Activated CD4-positive, alpha-beta memory T cell treated with anti-CD3 and anti-CD28 coated beads, Interleukin-2, amount 10 ng/mL, durations not matched to agents 7 days and 5 days (primary cell): Measurements from ENCODE around the gene KLB. TPM values are rescaled to one million over a fixed set of nuclear protein-coding genes. Genes with fewer than 3 reads are reported as not detected.

Experiments used
- CTCF ChIA-PET: fragments of 350-600 bp; sonication (Branson Sonifier 250); formaldehyde crosslinking; loops from one replicate; lab custom pipeline; 2021; ENCODE audit warnings: antibody characterized with exemption, inconsistent platforms; lab: Charles Lee
- POLR2A ChIA-PET: fragments of 350-600 bp; sonication (Branson Sonifier 250); formaldehyde crosslinking; loops from one replicate; lab custom pipeline; 2021; ENCODE audit warnings: antibody characterized with exemption; lab: Charles Lee
- DNase-seq: peaks from one replicate; pipeline ENCODE4 v3.0.0-alpha.2; 2020
- H3K27ac Mint-ChIP-seq: one replicate; pipeline ENCODE4 v1.8.0; 2021; ENCODE audit warnings: mild to moderate bottlenecking, mixed read lengths
- H3K27me3 Mint-ChIP-seq: one replicate; pipeline ENCODE4 v1.8.0; 2021; ENCODE audit warnings: mixed read lengths
- H3K36me3 Mint-ChIP-seq: one replicate; pipeline ENCODE4 v1.8.0; 2021; ENCODE audit warnings: low read depth, mixed read lengths
- H3K4me1 Mint-ChIP-seq: one replicate; pipeline ENCODE4 v1.8.0; 2021; ENCODE audit warnings: mixed read lengths
- H3K4me3 Mint-ChIP-seq: one replicate; pipeline ENCODE4 v1.8.0; 2021; ENCODE audit warnings: mild to moderate bottlenecking, mixed read lengths
- H3K9me3 Mint-ChIP-seq: one replicate; pipeline ENCODE4 v1.8.0; 2021; ENCODE audit warnings: mixed read lengths
- total RNA-seq, 2 experiments: library from RNA; stranded (reverse); gene quantifications; one replicate each; pipeline ENCODE4 v1.2.3, GENCODE V29; 2021

Gene KLB
- total RNA-seq, 2 experiments from 2014 or later: not detected

DNA sequence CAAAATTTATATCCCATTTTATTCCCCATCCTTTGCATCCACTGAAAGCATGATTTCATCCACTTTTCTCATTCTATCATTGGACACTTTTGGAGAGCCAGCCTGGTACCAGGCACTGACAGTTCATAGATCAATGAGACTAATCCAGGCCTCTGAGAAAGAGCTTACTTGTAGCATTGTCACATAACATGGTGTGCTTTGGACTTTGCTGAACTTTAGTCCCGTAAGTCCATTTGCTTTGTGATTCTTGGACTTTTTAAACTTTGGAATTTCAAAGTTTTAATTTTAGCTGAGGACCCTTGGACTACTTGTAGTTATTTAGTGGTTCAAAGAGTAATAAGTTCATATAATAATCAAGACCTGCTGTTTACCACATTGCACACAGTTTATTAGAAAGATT lies 63.7 kb downstream of the KLB start:
- CTCF ChIA-PET: interaction anchor here (2.1 to 2.3 kb wide), 2 partner anchors 11 to 505 kb away, joined by 11 to 28 read pairs; partner anchors contain the start of genes LIAS and RPL9
- Mint-ChIP-seq H3K36me3 (peaks cover 14% of the 10 kb centered on the region), H3K27ac (no peak overlapping the region), H3K9me3 (no peaks in the 10 kb centered on the region), H3K4me1 (peaks cover 6% of the 10 kb centered on the region), H3K27me3 (no peaks in the 10 kb centered on the region), H3K4me3 (no peak overlapping the region)
- POLR2A ChIA-PET: interaction anchor here (3.8 kb wide), 1 partner anchor 11 kb away, joined by 24 read pairs; the partner anchor contains the start of genes LIAS and RPL9
- DNase-seq: no peak

DNA sequence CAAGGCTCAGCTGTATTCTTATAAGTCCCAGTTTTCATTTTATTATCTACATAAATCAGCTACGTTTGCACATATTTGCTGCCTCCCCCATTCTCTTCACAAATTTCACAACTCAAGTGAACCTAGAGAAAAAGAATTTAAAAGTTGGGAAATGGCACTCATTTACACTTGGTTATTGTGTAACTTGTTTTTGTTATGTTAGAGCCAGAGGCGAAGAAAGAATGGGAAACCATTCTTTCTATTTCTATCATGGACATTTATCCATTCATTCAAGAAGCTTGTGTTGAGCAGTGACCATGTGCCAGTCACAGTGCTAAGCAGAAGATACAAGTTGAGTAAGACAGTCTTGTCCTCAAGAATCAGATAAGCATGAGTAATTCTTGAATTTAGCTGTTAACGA lies 65.7 kb downstream of the KLB start:
- Mint-ChIP-seq H3K27ac (no peak overlapping the region), H3K27me3 (no peaks in the 10 kb centered on the region), H3K4me3 (no peak overlapping the region), H3K4me1 (peaks cover 6% of the 10 kb centered on the region), H3K9me3 (no peaks in the 10 kb centered on the region), H3K36me3 (peaks cover 12% of the 10 kb centered on the region)
- DNase-seq: no peak
- ChIA-PET POLR2A (no interaction called here), CTCF (no interaction called here)

DNA sequence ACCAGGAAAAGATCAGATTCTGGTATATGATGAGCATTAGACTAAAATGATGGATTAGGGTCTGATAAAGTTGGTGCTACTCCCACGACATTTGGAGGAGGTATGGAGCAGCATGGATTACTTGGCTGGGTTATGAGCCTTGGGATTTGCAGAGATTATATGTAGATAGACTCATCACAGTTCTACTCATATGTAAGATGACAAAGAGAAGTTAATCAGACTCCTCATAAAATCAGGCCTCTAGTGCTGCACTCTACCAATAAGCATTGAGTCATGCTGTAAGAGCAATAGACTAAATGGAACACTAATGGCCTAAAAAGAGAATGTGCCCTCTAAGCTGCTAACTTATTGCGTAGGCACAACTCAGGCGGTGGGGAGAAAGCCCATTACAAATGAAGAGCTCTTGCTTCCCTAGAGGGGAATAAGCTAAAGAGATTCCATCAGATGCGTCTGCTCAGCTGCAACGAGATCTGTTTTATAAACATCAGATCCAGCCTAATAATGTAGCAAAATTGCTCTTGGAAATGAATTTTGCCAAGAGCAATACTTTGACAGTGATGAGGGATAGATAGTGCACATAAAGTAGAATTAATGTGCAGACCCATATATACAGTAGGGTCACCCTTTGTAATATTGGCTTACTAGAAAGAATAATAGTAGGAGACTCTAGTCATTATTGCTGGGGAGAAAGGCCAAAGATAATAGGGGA lies 69.6 kb downstream of the KLB start:
- ChIA-PET POLR2A (no interaction called here), CTCF (no interaction called here)
- H3K36me3 Mint-ChIP-seq: peaks cover 4% of the 10 kb centered on the region
- H3K27ac Mint-ChIP-seq: no peak overlapping the region
- no peak for DNase-seq
- no peaks in the 10 kb centered on the region for H3K9me3 Mint-ChIP-seq
- H3K4me3 Mint-ChIP-seq: no peak overlapping the region
- H3K27me3 Mint-ChIP-seq: no peaks in the 10 kb centered on the region
- no peaks in the 10 kb centered on the region for H3K4me1 Mint-ChIP-seq

DNA sequence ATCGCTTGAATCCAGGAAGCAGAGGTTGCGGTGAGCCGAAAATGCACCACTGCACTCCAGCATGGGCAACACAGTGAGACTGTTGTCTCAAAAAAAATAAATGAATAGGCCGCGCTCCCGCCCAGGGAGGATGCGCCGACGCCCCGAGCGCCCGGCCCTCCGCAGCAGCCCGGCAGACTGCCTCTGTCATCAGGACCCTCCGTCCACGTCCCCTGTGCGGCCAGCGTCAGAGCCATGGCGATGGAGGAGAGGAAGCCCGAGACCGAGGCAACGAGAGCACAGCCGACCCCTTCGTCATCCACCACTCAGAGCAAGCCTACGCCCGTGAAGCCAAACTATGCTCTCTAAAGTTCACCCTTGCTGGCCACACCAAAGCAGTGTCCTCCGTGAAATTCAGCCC lies 73.5 kb downstream of the KLB start:
- POLR2A ChIA-PET: interaction anchor here (1.2 kb wide), 1 partner anchor 11 kb away, joined by 3 read pairs; no protein-coding TSS in a partner anchor
- Mint-ChIP-seq H3K9me3 (no peaks in the 10 kb centered on the region), H3K4me3 (no peak overlapping the region), H3K27ac (no peak overlapping the region), H3K36me3 (no peaks in the 10 kb centered on the region), H3K4me1 (no peaks in the 10 kb centered on the region), H3K27me3 (no peaks in the 10 kb centered on the region)
- DNase-seq: no peak
- CTCF ChIA-PET: interaction anchor here (1.7 kb wide), 1 partner anchor 11 kb away, joined by 7 read pairs; no protein-coding TSS in a partner anchor

DNA sequence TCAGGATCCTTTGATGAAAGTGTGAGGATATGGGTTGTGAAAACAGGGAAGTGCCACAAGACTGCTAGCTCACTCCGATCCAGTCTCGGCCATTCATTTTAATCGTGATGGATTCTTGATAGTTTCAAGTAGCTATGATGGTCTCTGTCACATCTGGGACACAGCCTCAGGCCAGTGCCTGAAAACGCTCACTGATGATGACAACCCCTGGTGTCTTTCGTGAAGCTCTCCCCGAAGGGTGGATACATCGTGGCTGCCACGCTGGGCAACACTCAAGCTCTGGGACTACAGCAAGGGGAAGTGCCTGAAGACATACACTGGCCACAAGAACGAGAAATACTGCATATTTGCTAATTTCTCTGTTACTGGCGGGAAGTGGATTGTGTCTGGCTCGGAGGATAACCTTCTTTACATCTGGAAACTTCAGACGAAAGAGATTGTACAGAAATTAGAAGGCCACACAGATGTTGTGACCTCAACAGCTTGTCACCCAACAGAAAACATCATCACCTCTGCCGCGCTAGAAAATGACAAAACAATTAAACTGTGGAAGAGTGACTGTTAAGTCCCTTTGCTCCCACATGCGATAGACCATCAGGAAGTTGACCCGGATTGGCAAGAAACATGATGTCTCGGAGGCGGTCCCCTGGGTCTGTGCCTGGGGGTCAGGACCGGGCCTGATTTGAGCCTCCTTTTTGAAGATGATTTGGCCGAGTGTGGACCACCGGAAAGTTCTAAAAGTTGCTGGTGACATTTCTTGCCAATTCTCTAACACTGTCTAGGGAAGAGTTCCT lies 74.4 kb downstream of the KLB start:
- POLR2A ChIA-PET: interaction anchor here (1.2 kb wide), 1 partner anchor 12 kb away, joined by 3 read pairs; no protein-coding TSS in a partner anchor
- no peak overlapping the region for H3K4me3 Mint-ChIP-seq
- H3K27me3 Mint-ChIP-seq: no peaks in the 10 kb centered on the region

DNA sequence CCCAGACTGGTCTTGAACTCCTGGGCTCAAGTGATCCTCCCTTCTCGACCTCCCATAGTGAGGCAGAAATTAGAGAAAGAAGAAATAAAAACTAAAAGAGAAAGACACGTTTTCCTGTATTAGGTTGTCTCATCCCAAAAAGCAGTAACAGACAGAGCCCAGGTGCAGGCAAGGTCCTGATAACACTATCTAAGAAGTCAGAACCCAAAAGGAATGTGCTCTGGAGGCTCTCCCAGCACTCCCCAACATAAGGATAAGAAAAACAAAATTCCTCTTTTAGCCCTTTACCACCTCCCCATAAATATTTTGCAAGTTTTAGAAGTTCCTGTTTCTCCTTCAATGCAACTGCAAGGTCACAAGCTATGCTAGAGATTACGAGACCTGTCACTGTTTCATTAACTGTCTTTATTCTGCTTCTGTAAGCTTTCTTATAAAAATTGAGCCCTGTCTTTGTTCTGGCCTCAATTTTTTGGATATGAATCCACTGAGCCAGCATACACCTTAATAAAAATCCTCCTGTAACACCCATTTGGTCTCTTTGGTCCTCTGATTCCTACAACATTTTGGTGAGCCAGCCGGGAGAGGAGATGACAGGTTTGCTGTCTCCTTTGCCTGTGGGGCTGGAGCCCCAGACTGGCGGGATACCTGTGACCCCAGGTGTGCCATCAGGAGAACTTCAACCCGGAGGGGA lies 78.0 kb downstream of the KLB start:
- no peak overlapping the region for H3K27ac Mint-ChIP-seq
- H3K4me1 Mint-ChIP-seq: no peaks in the 10 kb centered on the region
- no peak overlapping the region for H3K4me3 Mint-ChIP-seq
- ChIA-PET CTCF (interaction anchor here (2.5 kb wide), 1 partner anchor 16 kb away, joined by 6 read pairs; no protein-coding TSS in a partner anchor), POLR2A (no interaction called here)
- no peaks in the 10 kb centered on the region for H3K27me3 Mint-ChIP-seq
- H3K9me3 Mint-ChIP-seq: no peaks in the 10 kb centered on the region
- H3K36me3 Mint-ChIP-seq: no peaks in the 10 kb centered on the region
- DNase-seq: no peak

More for the DNA sequence above, 74.4 kb downstream of the KLB start:
- Mint-ChIP-seq H3K36me3 (no peaks in the 10 kb centered on the region), H3K27ac (no peak overlapping the region), H3K4me1 (no peaks in the 10 kb centered on the region), H3K9me3 (no peaks in the 10 kb centered on the region)
- DNase-seq: no peak
- CTCF ChIA-PET: interaction anchor here (1.7 kb wide), 1 partner anchor 12 kb away, joined by 7 read pairs; no protein-coding TSS in a partner anchor

DNA sequence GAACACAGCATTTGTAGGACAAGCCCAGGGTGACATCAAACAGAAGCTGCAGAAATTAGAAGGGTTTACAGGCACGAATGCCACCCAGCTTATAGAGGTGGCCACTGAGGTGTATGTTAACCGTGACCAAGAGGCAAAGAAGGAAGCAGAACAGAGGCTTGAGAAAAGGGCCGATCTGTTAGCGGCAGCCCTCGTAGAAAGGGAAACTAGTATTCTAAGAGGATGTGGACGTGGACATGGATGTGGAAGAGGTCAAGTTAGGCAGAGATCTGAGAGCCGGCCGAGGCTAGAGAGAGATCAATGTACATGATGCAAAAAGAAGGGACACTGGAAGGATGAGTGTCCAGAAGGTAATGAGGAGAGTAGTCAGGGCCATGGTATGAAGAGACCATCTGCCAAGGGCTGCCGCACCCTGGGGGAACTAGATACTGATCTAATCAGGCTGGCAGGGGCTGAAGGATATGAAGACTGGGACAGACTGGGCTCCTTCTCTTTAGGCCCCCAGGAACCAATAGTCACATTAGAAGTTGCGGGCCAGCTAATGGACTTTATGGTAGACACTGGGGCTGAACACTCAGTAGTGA lies 79.6 kb downstream of the KLB start:
- ChIA-PET POLR2A (no interaction called here), CTCF (no interaction called here)
- DNase-seq: no peak
- Mint-ChIP-seq H3K27ac (no peak overlapping the region), H3K4me1 (no peaks in the 10 kb centered on the region), H3K4me3 (no peak overlapping the region), H3K9me3 (no peaks in the 10 kb centered on the region), H3K27me3 (no peaks in the 10 kb centered on the region), H3K36me3 (no peaks in the 10 kb centered on the region)

DNA sequence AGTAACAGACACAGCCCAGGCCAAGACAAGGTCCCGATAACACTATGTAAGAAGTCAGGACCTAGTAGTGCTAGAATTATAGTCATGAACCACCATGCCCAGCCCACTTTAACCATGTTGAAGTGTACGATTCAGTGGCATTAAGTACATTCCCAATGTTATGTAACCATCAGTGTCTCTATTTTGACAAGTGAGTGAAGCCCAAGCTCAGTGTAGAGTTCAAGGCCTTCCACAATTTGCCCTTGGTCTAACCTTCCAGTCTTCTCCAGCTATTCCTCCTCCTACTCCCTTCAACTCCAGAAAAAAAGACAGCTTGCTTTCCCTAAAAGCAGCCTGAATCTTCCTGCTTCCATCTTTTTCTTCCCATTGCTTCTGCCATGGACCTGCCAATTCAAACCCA lies 83.6 kb downstream of the KLB start:
- ChIA-PET POLR2A (no interaction called here), CTCF (no interaction called here)
- Mint-ChIP-seq H3K27me3 (no peaks in the 10 kb centered on the region), H3K4me3 (no peak overlapping the region), H3K36me3 (no peaks in the 10 kb centered on the region), H3K27ac (no peak overlapping the region), H3K4me1 (no peaks in the 10 kb centered on the region), H3K9me3 (no peaks in the 10 kb centered on the region)
- no peak for DNase-seq

DNA sequence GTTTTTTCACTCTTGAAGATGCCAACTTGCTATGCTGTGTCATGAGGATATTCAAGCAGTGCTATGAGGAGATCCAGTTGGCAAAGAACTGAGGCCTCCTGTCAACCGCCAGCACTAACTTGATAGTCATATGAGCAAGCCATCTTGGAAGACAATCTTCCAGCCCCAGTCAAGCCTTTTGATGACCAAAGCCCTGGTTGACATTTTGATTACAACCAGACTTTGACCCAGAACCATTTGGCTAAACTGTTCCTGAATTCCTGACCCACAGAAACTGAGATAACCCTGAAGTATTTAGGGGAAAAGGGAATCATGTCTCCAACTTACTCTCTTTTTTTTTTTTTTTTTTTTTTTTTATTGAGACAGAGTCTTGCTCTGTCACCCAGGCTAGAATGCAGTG lies 87.6 kb downstream of the KLB start:
- ChIA-PET POLR2A (no interaction called here), CTCF (no interaction called here)
- no peak for DNase-seq
- Mint-ChIP-seq H3K27me3 (no peaks in the 10 kb centered on the region), H3K9me3 (no peaks in the 10 kb centered on the region), H3K36me3 (peaks cover 7% of the 10 kb centered on the region), H3K4me3 (no peak overlapping the region), H3K27ac (no peak overlapping the region), H3K4me1 (no peaks in the 10 kb centered on the region)

DNA sequence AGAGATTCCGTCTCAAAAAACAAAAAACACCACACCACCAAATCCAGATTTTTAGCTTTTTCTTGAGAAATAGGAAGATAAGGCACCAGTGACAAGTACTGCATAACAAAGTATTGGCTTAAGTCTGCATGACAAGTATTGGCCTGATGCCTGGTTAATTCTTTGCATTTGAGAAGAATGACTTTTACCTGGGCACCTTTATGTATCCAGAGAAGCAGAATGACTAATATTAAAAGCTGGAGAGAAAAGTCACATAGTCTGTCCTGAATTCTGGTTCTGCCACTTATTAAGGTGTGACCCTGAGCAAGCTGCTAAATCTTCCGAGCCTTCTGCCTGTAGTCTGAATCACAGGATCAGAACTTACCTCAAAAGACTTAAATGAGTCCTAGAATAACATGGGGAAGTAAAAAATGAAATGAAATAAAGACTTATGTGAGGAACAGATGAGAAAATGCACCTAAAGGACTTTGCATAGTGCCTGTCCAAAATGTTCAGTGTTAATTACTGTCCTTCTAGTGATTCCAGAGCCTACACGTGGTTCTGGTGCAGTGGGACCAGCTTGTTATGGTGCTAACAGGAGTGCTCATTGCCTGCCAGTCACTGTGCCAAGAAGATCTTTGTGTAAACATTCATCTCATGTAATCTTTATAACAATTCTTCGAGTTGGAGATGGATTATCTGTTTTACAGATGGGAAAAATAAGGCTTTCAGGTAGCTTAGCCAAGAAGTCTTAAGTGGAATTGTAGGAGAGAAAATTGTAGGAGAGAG lies 88.9 kb downstream of the KLB start:
- no peak overlapping the region for H3K27ac Mint-ChIP-seq

DNA sequence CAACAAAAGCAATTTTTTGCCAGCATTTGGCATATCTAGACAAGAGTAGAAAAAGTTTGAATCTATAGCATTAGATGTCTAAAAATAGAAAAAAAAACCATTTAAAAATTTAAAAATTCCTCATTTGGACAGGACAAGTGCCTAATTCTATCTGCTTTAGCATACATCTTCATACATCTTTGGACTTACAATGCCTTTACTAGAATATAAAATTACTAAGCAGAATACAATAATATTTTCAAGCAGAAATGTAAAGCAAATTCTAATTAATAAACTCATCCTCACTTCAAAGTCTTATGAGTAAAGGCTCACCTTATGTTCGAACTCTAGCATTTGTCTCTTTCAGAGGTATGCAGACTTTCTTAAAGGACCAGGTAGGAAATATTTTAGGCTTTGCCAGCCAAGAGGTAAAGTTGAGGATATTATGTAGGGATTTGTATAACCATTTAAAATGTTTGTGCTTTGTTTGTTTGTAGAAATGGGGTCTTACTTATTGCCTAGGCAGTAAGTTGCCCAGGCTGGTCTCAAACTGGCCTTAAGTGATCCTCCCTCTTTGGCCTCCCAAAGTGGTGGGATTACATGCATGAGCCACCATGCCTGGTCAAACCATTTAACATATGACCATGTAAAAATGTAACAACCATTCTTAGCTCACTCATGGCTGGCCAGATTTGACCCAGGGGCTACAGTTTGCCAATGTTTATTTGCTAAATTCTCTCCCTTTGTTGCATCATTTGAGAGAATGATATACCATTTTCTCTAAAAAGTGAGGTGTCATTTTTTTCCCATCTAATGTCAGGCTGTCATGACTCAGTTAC lies 91.4 kb downstream of the KLB start:
- CTCF ChIA-PET: no interaction called here
- no peaks in the 10 kb centered on the region for H3K27me3 Mint-ChIP-seq
- H3K4me3 Mint-ChIP-seq: no peak overlapping the region

More for the DNA sequence above, 88.9 kb downstream of the KLB start:
- no peaks in the 10 kb centered on the region for H3K27me3 Mint-ChIP-seq
- no peaks in the 10 kb centered on the region for H3K9me3 Mint-ChIP-seq
- H3K4me1 Mint-ChIP-seq: no peaks in the 10 kb centered on the region
- ChIA-PET CTCF (no interaction called here), POLR2A (no interaction called here)
- no peak overlapping the region for H3K4me3 Mint-ChIP-seq
- H3K36me3 Mint-ChIP-seq: peaks cover 11% of the 10 kb centered on the region
- DNase-seq: no peak

DNA sequence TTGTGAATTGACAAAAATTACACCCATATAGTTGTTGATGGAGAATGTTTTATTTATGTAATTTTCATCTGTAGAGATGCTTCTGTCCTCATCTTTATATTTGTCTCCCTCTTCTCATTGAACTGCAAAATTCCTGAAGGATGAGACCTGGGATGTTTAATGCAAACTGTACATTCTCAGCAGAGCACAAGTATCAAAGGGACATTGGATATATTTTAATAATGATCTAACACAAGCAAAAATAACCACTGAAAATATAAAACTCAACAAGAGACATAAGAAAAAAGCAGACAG lies 91.9 kb downstream of the KLB start:
- H3K4me3 Mint-ChIP-seq: no peak overlapping the region
- H3K9me3 Mint-ChIP-seq: no peaks in the 10 kb centered on the region
- no peak for DNase-seq
- POLR2A ChIA-PET: no interaction called here
- no peaks in the 10 kb centered on the region for H3K4me1 Mint-ChIP-seq
- H3K36me3 Mint-ChIP-seq: peaks cover 19% of the 10 kb centered on the region
- H3K27ac Mint-ChIP-seq: no peak overlapping the region
- no peaks in the 10 kb centered on the region for H3K27me3 Mint-ChIP-seq
- CTCF ChIA-PET: no interaction called here

More for the DNA sequence above, 91.4 kb downstream of the KLB start:
- Mint-ChIP-seq H3K36me3 (peaks cover 14% of the 10 kb centered on the region), H3K9me3 (no peaks in the 10 kb centered on the region), H3K27ac (no peak overlapping the region), H3K4me1 (no peaks in the 10 kb centered on the region)
- POLR2A ChIA-PET: no interaction called here
- DNase-seq: no peak
